AG10803 (cell line): Measurements from ENCODE around the gene RNF214.

Source experiments
- DNase-seq: peaks from one replicate; pipeline ENCODE4 v3.0.0; 2010; ENCODE audit warnings: low read depth
- H3K4me3 ChIP-seq: 2 replicates; pipeline ENCODE4 v1.5.1; 2011; ENCODE audit warnings: mild to moderate bottlenecking, low read length, control low read depth
- CTCF ChIP-seq: conservative IDR thresholded peaks from 2 replicates; pipeline ENCODE4 v1.5.1; 2011; ENCODE audit warnings: mild to moderate bottlenecking, low read length, control low read depth, inconsistent platforms

The RNF214 gene

GRCh38 chr11:117335399-117335798 is 102.9 kb downstream of the RNF214 start:
- TF ChIP-seq CTCF: no peak
- DNase-seq: no peak
- H3K4me3 ChIP-seq: no peak overlapping the region
